Esophagus squamous epithelium (tissue), 5 donors: Measurements from ENCODE around the gene TMOD2. TPM values are rescaled to one million over a fixed set of nuclear protein-coding genes. Genes with fewer than 3 reads are reported as not detected.

ENCODE experiments used
- DNase-seq: peaks from one replicate; lab custom pipeline; 2025; lab: John Stamatoyannopoulos, UW
- H3K27ac ChIP-seq, 4 donors: fragments of 200-600 bp; sonication (generic); one replicate each; pipeline ENCODE4 v1.5.1; 2016 to 2019; ENCODE audit warnings: mild to moderate bottlenecking in 1 of 4
- H3K27me3 ChIP-seq, 4 donors: fragments of 200-600 bp; sonication (generic); 1 replicate in 3 of 4; 2 replicates in 1 of 4; pipeline versions ENCODE4 v1.5.1 to v1.6.0; 2017 to 2021; ENCODE audit warnings: antibody characterized with exemption in 1 of 4
- H3K36me3 ChIP-seq, 3 donors: fragments of 200-600 bp; sonication (generic); one replicate each; pipeline ENCODE4 v1.5.1; 2016 to 2019
- H3K4me1 ChIP-seq, 3 donors: fragments of 200-600 bp; sonication (generic); one replicate each; pipeline ENCODE4 v1.5.1; 2017 to 2019
- H3K4me3 ChIP-seq, 4 donors: fragments of 200-600 bp; sonication (generic); 1 replicate in 3 of 4; 2 replicates in 1 of 4; pipeline ENCODE4 v1.5.1; 2016 to 2019; ENCODE audit warnings: mild to moderate bottlenecking in 2 of 4, moderate library complexity in 1 of 4
- H3K9me3 ChIP-seq, 3 donors: fragments of 200-600 bp; sonication (generic); one replicate each; pipeline ENCODE4 v1.5.1; 2016 to 2019
- CTCF ChIP-seq, 6 experiments: fragments of 450-650 bp in 4 of 6; fragments of 200-600 bp in 2 of 6; sonication (generic) in 2 of 6; IDR thresholded peaks; one replicate each; pipeline ENCODE4 v1.5.1; 2016 to 2019; ENCODE audit warnings: antibody characterized with exemption in 6 of 6, mild to moderate bottlenecking in 4 of 6, moderate library complexity in 4 of 6
- POLR2A ChIP-seq, 4 donors: fragments of 450-650 bp; IDR thresholded peaks; one replicate each; pipeline ENCODE4 v1.6.1; 2017; ENCODE audit warnings: antibody characterized with exemption in 4 of 4, mild to moderate bottlenecking in 4 of 4, moderate library complexity in 3 of 4
- WGBS, 2 donors: methylation state at CpG; one replicate each; pipeline ENCODE4 v1.1.5; 2018; 5-methylcytosine and 5-hydroxymethylcytosine counted together
- intact Hi-C: fragments of 100-400 bp; cut with DNase I; formaldehyde crosslinking; loops from one replicate; pipeline ENCODE4 v1.15.0; 2022
- total RNA-seq, 4 donors: library from RNA; depleted of rRNA; stranded (reverse); fragments of >200 nt; gene quantifications; one replicate each; pipeline ENCODE4 v1.1.0, GENCODE V29; 2016
- donor health status: DM: yes; HTN: yes; CAD: no.

TMOD2 gene
- total RNA-seq, 4 donors from 2014 or later, result 3.4 to 9.0 (median 4.8) TPM

GRCh38 chr15:51735228-51736010 lies 16.0 kb upstream of the TMOD2 start:
- peak overlapping the region in 3 of 4 donors; percentile 17 to 96 (median 87) for H3K27ac ChIP-seq
- H3K4me3 ChIP-seq, result peak overlapping the region in 1 of 4 donors; percentile 92
- 53 to 54% methylated on average over 5 of the region's 5 CpGs for WGBS, 2 donors
- H3K36me3 ChIP-seq, result no peaks in the 10 kb centered on the region
- intact Hi-C loops, result no loop called here
- no peak for DNase-seq
- no peaks in the 10 kb centered on the region for H3K9me3 ChIP-seq
- H3K27me3 ChIP-seq, result no peaks in the 10 kb centered on the region
- H3K4me1 ChIP-seq, result peaks cover 27 to 81% (median 45%) of the 10 kb centered on the region in 3 donors
- no peak for TF ChIP-seq CTCF (IDR thresholded peaks at IDR 0.05)
- TF ChIP-seq POLR2A (IDR thresholded peaks at IDR 0.05), result no peak

DNA sequence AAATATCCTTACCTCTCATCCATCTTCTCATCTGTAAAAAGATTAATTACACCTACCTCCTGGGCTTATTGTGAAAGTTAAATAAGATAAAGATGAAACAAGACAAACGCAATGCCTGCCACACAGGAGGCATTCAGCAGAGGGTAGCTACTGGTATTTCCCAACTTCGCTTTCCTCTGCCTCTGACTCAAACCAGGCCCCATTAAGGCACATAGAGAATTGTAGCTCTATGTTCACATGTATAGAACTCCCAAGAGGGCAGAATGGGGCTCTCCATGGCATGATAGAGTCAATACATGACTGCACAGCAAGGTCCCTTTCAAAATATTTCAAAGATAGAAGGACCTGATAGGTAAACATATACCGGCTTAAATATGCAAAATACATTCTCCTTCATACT lies 15.3 kb upstream of the TMOD2 start:
- Histone ChIP-seq H3K4me3 (peak overlapping the region in 3 of 4 donors; percentile 71 to 95 (median 92)), H3K27ac (peak overlapping the region in 3 of 4 donors; percentile 87 to 96 (median 93))

DNA sequence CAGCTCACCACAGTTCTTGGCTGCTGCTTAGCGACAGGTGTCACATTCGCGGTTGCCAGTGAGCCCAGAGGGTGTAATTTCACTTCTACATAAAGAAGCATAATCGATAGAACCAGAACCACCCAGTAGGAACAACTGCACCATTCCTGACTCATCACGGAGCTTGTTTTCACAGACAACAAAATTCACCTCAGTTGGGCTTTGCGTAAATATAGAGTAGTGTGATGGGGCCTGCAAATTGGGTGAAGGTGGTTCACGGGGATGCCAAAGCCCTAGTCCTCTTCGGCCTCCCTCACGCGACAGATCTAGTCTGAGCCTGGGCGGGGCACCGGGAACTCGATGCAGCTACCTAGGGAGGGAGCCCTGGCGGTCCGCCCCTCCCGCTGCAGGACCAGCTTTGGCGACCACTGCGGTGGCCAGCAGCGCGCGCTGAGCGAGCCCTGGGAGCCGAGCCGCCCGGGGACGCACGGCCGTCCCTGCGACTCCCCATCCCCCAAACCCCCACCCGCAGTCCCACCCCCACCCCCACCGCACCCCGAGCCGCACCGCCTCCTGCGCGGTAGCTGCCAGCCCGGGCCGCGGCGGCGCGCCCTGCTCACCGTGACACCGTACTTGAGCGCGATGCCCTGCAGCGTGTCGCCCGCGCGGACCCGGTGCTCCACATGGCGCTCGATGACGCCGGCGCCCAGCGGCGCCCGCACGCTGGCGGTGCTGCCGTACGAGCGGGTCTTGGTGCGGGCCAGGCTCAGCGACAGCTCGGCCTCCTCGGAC lies 14.5 kb upstream of the TMOD2 start:
- 1 to 2% methylated on average over 10 to 11 of the region's 69 CpGs for WGBS, 2 donors
- H3K4me1 ChIP-seq, result peaks cover 19 to 67% (median 36%) of the 10 kb centered on the region in 3 donors

More for the DNA sequence above, 15.3 kb upstream of the TMOD2 start:
- intact Hi-C loops, result no loop called here
- H3K36me3 ChIP-seq, result no peaks in the 10 kb centered on the region
- H3K4me1 ChIP-seq, result peaks cover 27 to 75% (median 41%) of the 10 kb centered on the region in 3 donors
- no peaks in the 10 kb centered on the region for H3K27me3 ChIP-seq
- no peaks in the 10 kb centered on the region for H3K9me3 ChIP-seq
- TF ChIP-seq CTCF (IDR thresholded peaks at IDR 0.05) (no peak), POLR2A (IDR thresholded peaks at IDR 0.05) (no peak)
- DNase-seq, result no peak
- WGBS, 2 donors, result 31 to 39% methylated on average over 3 of the region's 3 CpGs

GRCh38 chr15:51737522-51738305 lies 13.7 kb upstream of the TMOD2 start, which contains the start of gene LYSMD2:
Gene LYSMD2 (minus strand): TSS chr15:51737655. CDS start chr15:51737622, 33 bp downstream.
- WGBS, 2 donors, result 0% methylated on average over 4 of the region's 67 CpGs; no CpG with 5 or more reads in 1 of the 2 donors
- intact Hi-C loops, result no loop called here
- Histone ChIP-seq H3K27ac (peak within 1 kb of the TSS; percentile 83 to 96 (median 90)), H3K9me3 (no peaks in the 10 kb centered on the region), H3K4me1 (peaks cover 15 to 59% (median 28%) of the 10 kb centered on the region in 3 donors), H3K4me3 (peak within 1 kb of the TSS; percentile 54 to 95 (median 82)), H3K36me3 (no peaks in the 10 kb centered on the region), H3K27me3 (no peaks in the 10 kb centered on the region)
- TF ChIP-seq POLR2A (IDR thresholded peaks at IDR 0.05), result peak in 2 of 4 donors; percentile 41 to 53
- no peak for TF ChIP-seq CTCF (IDR thresholded peaks at IDR 0.05)
- no peak for DNase-seq

More for the DNA sequence above, 14.5 kb upstream of the TMOD2 start:
- Histone ChIP-seq H3K4me3 (peak overlapping the region; percentile 54 to 95 (median 82)), H3K9me3 (no peaks in the 10 kb centered on the region), H3K27me3 (no peaks in the 10 kb centered on the region), H3K36me3 (no peaks in the 10 kb centered on the region), H3K27ac (peak overlapping the region; percentile 83 to 96 (median 90))
- intact Hi-C loops, result no loop called here
- TF ChIP-seq POLR2A (IDR thresholded peaks at IDR 0.05), result no peak
- no peak for TF ChIP-seq CTCF (IDR thresholded peaks at IDR 0.05)
- DNase-seq, result no peak
